K562 (cell line): ENCODE data around the gene CLDN24. TPM values are rescaled to one million over a fixed set of nuclear protein-coding genes. Genes with fewer than 3 reads are reported as not detected.

ENCODE experiments used
- NCOR1 ChIP-seq: fragments of 450-650 bp; IDR thresholded peaks from 2 replicates; pipeline ENCODE4 v1.6.1; 2016; ENCODE audit warnings: mild to moderate bottlenecking, moderate library complexity
- PHF20 ChIP-seq: fragments of 450-650 bp; IDR thresholded peaks from 2 replicates; pipeline ENCODE4 v1.6.1; 2018; ENCODE audit not compliant: partially characterized antibody
- RB1 ChIP-seq: fragments of 450-650 bp; IDR thresholded peaks from 2 replicates; pipeline ENCODE4 v1.6.1; 2017; ENCODE audit warnings: low read depth, mild to moderate bottlenecking
- TBP ChIP-seq: optimal IDR thresholded peaks from 2 replicates; pipeline ENCODE3; 2011; ENCODE audit warnings: low read depth, low read length, improper control_type of control experiment
- ZBTB40 ChIP-seq, 2 experiments: fragments of 450-650 bp in 1 of 2; sonication (generic) in 1 of 2; formaldehyde crosslinking in 1 of 2; IDR thresholded peaks; 2 replicates each; pipeline versions ENCODE4 v1.7.1 to v1.9.0; 2016 to 2022; ENCODE audit warnings: inconsistent platforms in 1 of 2, mild to moderate bottlenecking in 1 of 2, missing genetic modification reagents in 1 of 2
- polyA plus RNA-seq, 8 experiments: library from polyadenylated mRNA; depleted of rRNA in 4 of 8; stranded (reverse) in 5 of 8; unstranded in 3 of 8; fragments of >200 nt; fragmentation: Nextera tagmentation in 2 of 8; fragmentation: Illumina TruSeq in 1 of 8; extraction: Ambion mirVana in 2 of 8; extraction: Trizol in 1 of 8; gene quantifications; 2 replicates each; pipeline versions ENCODE4 v1.2.1 to v1.2.3, GENCODE V29; 2011 to 2014; ENCODE audit warnings: inconsistent platforms in 1 of 8, missing spikeins in 1 of 8
- total RNA-seq, 7 experiments: library from RNA; depleted of rRNA in 6 of 7; stranded (reverse); fragments of >200 nt in 6 of 7; fragmentation: Illumina TruSeq in 2 of 7; extraction: Trizol in 2 of 7; gene quantifications; 2 replicates each; pipeline versions ENCODE4 v1.2.1 to v1.2.3, GENCODE V29; 2011 to 2021; ENCODE audit warnings: low replicate concordance in 1 of 7

The CLDN24 gene
- total and polyA plus RNA-seq, 9 of the 15 experiments (the other 6 are each of a cell fraction or from before 2014, with no cell fraction given), result not detected

- no peak for TF ChIP-seq ZBTB40 (IDR thresholded peaks at IDR 0.05)
- TF ChIP-seq ZBTB40 (CRISPR knock-in tag; IDR thresholded peaks at IDR 0.05), result no peak
- TF ChIP-seq RB1, result no peak
- TF ChIP-seq PHF20, result no peak
- no peak for TF ChIP-seq TBP
- no peak for TF ChIP-seq NCOR1
Measured at GRCh38 chr4:183306811-183307210, 15.4 kb downstream of the CLDN24 start (continued).
